Heart right ventricle (tissue), 16 donors: ENCODE measurements around the gene TNN. TPM values are rescaled to one million over a fixed set of nuclear protein-coding genes. Genes with fewer than 3 reads are reported as not detected.

Experiments
- ATAC-seq, 8 donors: fragments of 200-7000 bp; cut with Tn5 transposase; one replicate each; pipeline ENCODE4 v1.9.1; 2020; ENCODE audit warnings: mild to moderate bottlenecking in 8 of 8, moderate library complexity in 8 of 8, moderate number of reproducible peaks in 1 of 8
- DNase-seq, 2 donors: peaks; one replicate each; pipeline ENCODE4 v3.0.0-alpha.2; 2020
- H3K27ac ChIP-seq, 10 donors: fragments of 200-600 bp; sonication (generic) in 2 of 10; one replicate each; pipeline versions ENCODE4 v1.5.0 to v1.8.0; 2020 to 2022; ENCODE audit warnings: mild to moderate bottlenecking in 3 of 10
- H3K27me3 ChIP-seq, 7 donors: fragments of 200-600 bp; one replicate each; pipeline ENCODE4 v1.8.0; 2021 to 2022; ENCODE audit warnings: mild to moderate bottlenecking in 2 of 7
- H3K36me3 ChIP-seq, 9 donors: fragments of 200-600 bp; sonication (generic) in 1 of 9; one replicate each; pipeline versions ENCODE4 v1.5.0 to v1.8.0; 2020 to 2022; ENCODE audit warnings: mild to moderate bottlenecking in 2 of 9
- H3K4me1 ChIP-seq, 9 donors: fragments of 200-600 bp; sonication (generic) in 1 of 9; one replicate each; pipeline versions ENCODE4 v1.5.0 to v1.8.0; 2020 to 2022; ENCODE audit warnings: mild to moderate bottlenecking in 4 of 9
- H3K4me3 ChIP-seq, 10 donors: fragments of 200-600 bp; sonication (generic) in 2 of 10; one replicate each; pipeline versions ENCODE4 v1.5.0 to v1.8.0; 2020 to 2022; ENCODE audit warnings: mild to moderate bottlenecking in 7 of 10, moderate library complexity in 2 of 10
- H3K9me3 ChIP-seq, 11 donors: fragments of 200-600 bp in 10 of 11; sonication (generic) in 2 of 11; one replicate each; pipeline versions ENCODE4 v1.5.0 to v1.8.0; 2013 to 2022; ENCODE audit warnings: mild to moderate bottlenecking in 2 of 11, control low read depth in 1 of 11, moderate library complexity in 1 of 11
- WGBS, 2 donors: extraction: QIAGEN DNeasy Blood & Tissue Kit; methylation state at CpG; one replicate each; pipeline ENCODE4 v1.1.7; 2013; ENCODE audit warnings: inconsistent platforms in 1 of 2; 5-methylcytosine and 5-hydroxymethylcytosine counted together
- intact Hi-C, 10 donors: fragments of 100-400 bp; cut with DNase I; formaldehyde crosslinking; loops; one replicate each; pipeline versions ENCODE4 v1.11.1 to v1.14.2; 2022
- polyA plus RNA-seq, 2 donors: library from polyadenylated mRNA; stranded (reverse); fragments of 200-250 nt; gene quantifications; one replicate each; pipeline ENCODE4 v1.2.3, GENCODE V29; 2013
- total RNA-seq, 10 donors: library from RNA; stranded (reverse); fragmentation: NEBNext Ultra II Directional in 3 of 10; extraction: Animal tissue kit (Norgen Biotek cat#: 25700) in 3 of 10; gene quantifications; one replicate each; pipeline versions ENCODE4 v1.2.1 to v1.2.4, GENCODE V29; 2021 to 2023
- TF ChIP-seq, protein P1 (sequence below), 9 donors: fragments of 200-600 bp; sonication (generic) in 2 of 9; IDR thresholded peaks; one replicate each; pipeline versions ENCODE4 v1.5.0 to v1.8.0; 2021 to 2022; ENCODE audit warnings: antibody characterized with exemption in 9 of 9, mild to moderate bottlenecking in 5 of 9, moderate library complexity in 1 of 9
- donor health status: Arrhythmogenic right ventricular cardiomyopathy.
- donor health status: ischemic (EF 13 %, LVEDD 7.1; RV severe dilation, severe dysfunction).
- donor health status: healthy with polysubstance abuse.
- donor health status: DM: no; HTN: yes; CAD: no.
- donor health status: DM: no; HTN: no; CAD: no.
- donor health status: ischemic (EF 25% LVEDD 6.9; RV normal size, moderate dysfunction).
- donor health status: ischemic (EF 25% LVEDD 5.7; RV mildly dilated, moderate dysfunction).
- donor health status: healthy.
- donor health status: DM: yes; HTN: yes; CAD: no.
- donor health status: Ischemic cardiomyopathy.
- donor health status: ischemic (EF 35%, LVEDD 5.7; RV mildly dilated, moderate dysfunction).
- donor health status: nonischemic (EF 11% LVEDD 7.7; RV severe dilation, severe dysfunction).
- donor health status: DM: yes; HTN: yes; CAD: no.
- donor health status: PGD.
- donor health status: ischemic (EF 29% LVEDD 5.4; RV normal size, mild dysfunction).
- donor health status: nonischemic (EF 23%, LVEDD 6.1; RV moderate dilation, normal function).

The TNN gene
- total and polyA plus RNA-seq, 12 donors, result 0.03 to 1.1 (median 0.11) TPM; not detected in 1

DNA sequence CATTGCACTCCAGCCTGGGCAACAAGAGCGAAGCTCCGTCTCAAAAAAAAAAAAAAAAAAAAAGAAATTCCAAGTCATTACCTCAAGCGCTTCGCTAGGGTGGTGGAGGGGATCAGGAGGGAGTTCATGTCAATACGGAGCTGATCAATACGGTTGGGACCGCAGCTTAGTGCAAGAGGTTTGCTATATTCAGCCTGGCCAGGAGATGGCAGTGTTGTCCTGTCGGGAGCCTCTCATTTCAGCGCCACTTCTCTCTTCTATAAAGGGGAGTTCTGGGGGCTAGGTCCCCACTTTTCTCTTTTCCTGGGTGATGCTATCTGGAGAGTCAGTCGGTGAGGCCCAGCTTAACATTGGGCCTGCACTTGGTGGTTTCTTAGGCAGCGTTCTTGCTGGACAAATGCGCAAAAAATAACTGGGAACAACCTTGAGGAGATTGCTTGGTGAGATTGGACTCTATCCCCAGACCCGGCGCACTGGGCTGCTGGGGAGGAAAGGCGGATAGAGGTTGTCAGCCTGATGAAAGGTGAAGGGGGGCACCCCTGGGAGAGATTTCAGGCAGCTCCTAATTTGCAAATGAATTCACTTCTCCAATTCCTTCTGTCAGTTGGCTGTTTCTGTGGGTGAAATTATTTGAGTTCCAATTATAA, 84.5 kb downstream of the TNN start:
- WGBS, 2 donors, result 4 to 5% methylated on average over 15 of the region's 15 CpGs
- ATAC-seq (peak; percentile 44 to 80 (median 66)), DNase-seq (peak; percentile 38 to 50)
- intact Hi-C loops, result loop anchor here in 9 of 10 donors (1.0 to 10.0 kb wide), 9 partner anchors 69 to 1693 kb away; no protein-coding TSS in a partner anchor
- H3K4me3 ChIP-seq, result peak overlapping the region in 1 of 10 donors; percentile 15
- peaks cover 0 to 25% (median 11%) of the 10 kb centered on the region in 9 donors for H3K4me1 ChIP-seq
- H3K27me3 ChIP-seq, result peaks cover 0 to 20% (median 0%) of the 10 kb centered on the region in 7 donors
- H3K36me3 ChIP-seq, result no peaks in the 10 kb centered on the region
- H3K27ac ChIP-seq, result no peak overlapping the region
- H3K9me3 ChIP-seq, result no peaks in the 10 kb centered on the region
- TF ChIP-seq, protein P1, sequence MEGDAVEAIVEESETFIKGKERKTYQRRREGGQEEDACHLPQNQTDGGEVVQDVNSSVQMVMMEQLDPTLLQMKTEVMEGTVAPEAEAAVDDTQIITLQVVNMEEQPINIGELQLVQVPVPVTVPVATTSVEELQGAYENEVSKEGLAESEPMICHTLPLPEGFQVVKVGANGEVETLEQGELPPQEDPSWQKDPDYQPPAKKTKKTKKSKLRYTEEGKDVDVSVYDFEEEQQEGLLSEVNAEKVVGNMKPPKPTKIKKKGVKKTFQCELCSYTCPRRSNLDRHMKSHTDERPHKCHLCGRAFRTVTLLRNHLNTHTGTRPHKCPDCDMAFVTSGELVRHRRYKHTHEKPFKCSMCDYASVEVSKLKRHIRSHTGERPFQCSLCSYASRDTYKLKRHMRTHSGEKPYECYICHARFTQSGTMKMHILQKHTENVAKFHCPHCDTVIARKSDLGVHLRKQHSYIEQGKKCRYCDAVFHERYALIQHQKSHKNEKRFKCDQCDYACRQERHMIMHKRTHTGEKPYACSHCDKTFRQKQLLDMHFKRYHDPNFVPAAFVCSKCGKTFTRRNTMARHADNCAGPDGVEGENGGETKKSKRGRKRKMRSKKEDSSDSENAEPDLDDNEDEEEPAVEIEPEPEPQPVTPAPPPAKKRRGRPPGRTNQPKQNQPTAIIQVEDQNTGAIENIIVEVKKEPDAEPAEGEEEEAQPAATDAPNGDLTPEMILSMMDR (IDR thresholded peaks at IDR 0.05), result peak; percentile 79 to 93 (median 90)

DNA sequence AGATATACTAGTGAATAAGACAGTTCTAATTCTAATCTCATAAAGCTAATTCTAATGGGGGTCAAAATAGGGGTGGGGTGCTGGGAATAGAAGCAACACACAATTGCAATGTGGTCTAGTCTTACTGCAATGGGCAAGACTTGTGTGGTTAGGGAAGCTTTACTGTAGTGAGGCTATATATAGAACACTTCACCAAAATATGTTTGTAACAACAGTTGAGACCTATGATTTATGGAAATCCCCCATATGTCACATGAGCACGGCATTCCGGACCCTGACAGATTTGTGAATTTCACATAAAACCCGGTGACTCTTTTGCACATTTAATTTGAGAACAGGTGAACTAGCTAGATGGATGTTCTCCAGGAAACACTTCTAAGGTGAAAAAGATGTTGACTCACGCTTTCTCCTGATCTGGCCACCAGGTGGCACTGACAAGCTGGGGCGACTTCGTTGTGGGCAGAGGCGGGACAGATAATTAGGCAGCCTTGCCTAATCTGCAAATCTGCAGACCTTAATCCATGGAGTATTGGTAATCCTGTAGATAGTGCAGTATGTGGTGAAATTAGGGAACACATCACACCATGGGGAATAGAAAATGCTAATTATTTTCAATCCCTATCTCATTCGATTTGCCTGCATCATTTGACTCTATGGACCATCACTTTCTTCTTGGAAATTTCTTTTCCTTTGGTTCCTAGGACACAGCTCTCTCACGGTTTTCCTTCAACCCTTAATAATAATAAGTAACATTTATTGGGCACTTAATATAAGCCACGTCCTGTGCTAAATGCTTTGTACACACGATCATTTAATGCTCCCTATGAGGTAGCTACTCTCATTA, 87.2 kb downstream of the TNN start:
- peaks cover 0 to 20% (median 0%) of the 10 kb centered on the region in 7 donors for H3K27me3 ChIP-seq
- intact Hi-C loops, result loop anchor here (1.0 to 10.0 kb wide), 13 partner anchors 37 to 1690 kb away; partner anchors contain the start of gene KIAA0040 (in 1 of the 10)
- peaks cover 0 to 25% (median 11%) of the 10 kb centered on the region in 9 donors for H3K4me1 ChIP-seq
- H3K36me3 ChIP-seq, result peaks cover 0 to 22% (median 9%) of the 10 kb centered on the region in 9 donors
- DNase-seq (peak; percentile 69 to 76), ATAC-seq (peak; percentile 31 to 66 (median 60))
- H3K4me3 ChIP-seq, result no peak overlapping the region
- TF ChIP-seq, protein P1 (IDR thresholded peaks at IDR 0.05), result peak; percentile 79 to 94 (median 91)
- no peak overlapping the region for H3K27ac ChIP-seq
- 20 to 26% methylated on average over 11 of the region's 11 CpGs for WGBS, 2 donors
- H3K9me3 ChIP-seq, result no peaks in the 10 kb centered on the region

DNA sequence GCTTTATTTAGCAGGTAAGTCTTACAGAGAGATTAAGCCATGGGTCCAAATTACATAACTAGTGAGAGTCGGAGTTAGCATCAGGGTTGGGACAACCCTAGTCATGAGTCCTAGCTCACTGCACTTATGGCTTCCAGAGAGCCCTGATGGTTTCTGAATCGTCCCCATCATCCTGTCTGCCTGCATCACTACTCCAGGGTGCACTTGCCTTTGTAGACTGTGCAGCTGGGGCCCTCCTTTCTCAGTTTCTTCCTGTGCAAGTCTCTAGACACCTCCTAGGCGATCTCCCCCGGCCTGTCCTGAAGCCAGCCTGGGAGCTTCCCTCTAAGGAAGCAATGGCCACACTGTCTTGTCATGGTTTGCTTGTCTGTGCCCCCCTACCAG, 87.8 kb downstream of the TNN start:
- no peaks in the 10 kb centered on the region for H3K9me3 ChIP-seq
- ATAC-seq, result no peak
- 64 to 72% methylated on average over 4 of the region's 4 CpGs for WGBS, 2 donors
- H3K27ac ChIP-seq, result no peak overlapping the region
- peaks cover 0 to 20% (median 0%) of the 10 kb centered on the region in 7 donors for H3K27me3 ChIP-seq
- DNase-seq, result no peak
- TF ChIP-seq, protein P1 (IDR thresholded peaks at IDR 0.05), result no peak
- intact Hi-C loops, result loop anchor here in 8 of 10 donors (1.0 to 10.0 kb wide), 10 partner anchors 37 to 1689 kb away; partner anchors contain the start of gene KIAA0040 (in 1 of the 8)
- H3K4me3 ChIP-seq, result no peak overlapping the region
- peaks cover 0 to 28% (median 13%) of the 10 kb centered on the region in 9 donors for H3K36me3 ChIP-seq
- H3K4me1 ChIP-seq, result peaks cover 0 to 25% (median 11%) of the 10 kb centered on the region in 9 donors

GRCh38 chr1:175155936-175156335, 88.3 kb downstream of the TNN start:
- Histone ChIP-seq H3K27me3 (peaks cover 0 to 20% (median 0%) of the 10 kb centered on the region in 7 donors), H3K4me3 (no peak overlapping the region), H3K9me3 (no peaks in the 10 kb centered on the region), H3K27ac (peak overlapping the region in 1 of 10 donors; percentile 1), H3K4me1 (peaks cover 0 to 25% (median 11%) of the 10 kb centered on the region in 9 donors), H3K36me3 (peaks cover 0 to 33% (median 14%) of the 10 kb centered on the region in 9 donors)
- WGBS, 2 donors, result 62 to 70% methylated on average over 5 of the region's 5 CpGs
- intact Hi-C loops, result loop anchor here in 8 of 10 donors (1.0 to 10.0 kb wide), 12 partner anchors 35 to 1689 kb away; partner anchors contain the start of gene KIAA0040 (in 1 of the 8)
- ATAC-seq (no peak), DNase-seq (no peak)
- TF ChIP-seq, protein P1 (IDR thresholded peaks at IDR 0.05), result no peak
